Chondrocyte (in vitro differentiated cells): ENCODE results near the gene NPAS3. TPM values are rescaled to one million over a fixed set of nuclear protein-coding genes. Genes with fewer than 3 reads are reported as not detected.

ENCODE experiments used
- DNase-seq: peaks from one replicate; pipeline ENCODE4 v3.0.0; 2021; ENCODE audit warnings: mixed read lengths, low spot score
- H3K27ac Mint-ChIP-seq: one replicate; pipeline ENCODE4 v1.8.0; 2021; ENCODE audit warnings: mild to moderate bottlenecking, moderate library complexity, mixed read lengths; ENCODE audit not compliant: unreplicated experiment
- H3K27me3 Mint-ChIP-seq: 2 replicates; pipeline ENCODE4 v1.8.0; 2021; ENCODE audit warnings: low read depth, mixed read lengths
- H3K36me3 Mint-ChIP-seq: 2 replicates; pipeline ENCODE4 v1.8.0; 2021; ENCODE audit warnings: low read depth, mixed read lengths
- H3K4me1 Mint-ChIP-seq: 2 replicates; pipeline ENCODE4 v1.8.0; 2021; ENCODE audit warnings: low read depth, mild to moderate bottlenecking, mixed read lengths
- H3K4me3 Mint-ChIP-seq: one replicate; pipeline ENCODE4 v1.8.0; 2021; ENCODE audit warnings: mild to moderate bottlenecking, moderate library complexity, mixed read lengths; ENCODE audit not compliant: unreplicated experiment
- H3K9me3 Mint-ChIP-seq: 2 replicates; pipeline ENCODE4 v1.8.0; 2021; ENCODE audit warnings: low read depth, mixed read lengths
- total RNA-seq: library from RNA; stranded (reverse); gene quantifications from 3 replicates; pipeline ENCODE4 v1.2.1, GENCODE V29; 2021
- TF ChIP-seq, protein P1 (sequence below): fragments of 200-600 bp; sonication (generic); IDR thresholded peaks from 2 replicates; pipeline ENCODE4 v1.5.0; 2021; ENCODE audit warnings: antibody characterized with exemption, mild to moderate bottlenecking, moderate library complexity

Gene NPAS3
- total RNA-seq, 1 donor from 2014 or later, result 2.6 TPM

DNA sequence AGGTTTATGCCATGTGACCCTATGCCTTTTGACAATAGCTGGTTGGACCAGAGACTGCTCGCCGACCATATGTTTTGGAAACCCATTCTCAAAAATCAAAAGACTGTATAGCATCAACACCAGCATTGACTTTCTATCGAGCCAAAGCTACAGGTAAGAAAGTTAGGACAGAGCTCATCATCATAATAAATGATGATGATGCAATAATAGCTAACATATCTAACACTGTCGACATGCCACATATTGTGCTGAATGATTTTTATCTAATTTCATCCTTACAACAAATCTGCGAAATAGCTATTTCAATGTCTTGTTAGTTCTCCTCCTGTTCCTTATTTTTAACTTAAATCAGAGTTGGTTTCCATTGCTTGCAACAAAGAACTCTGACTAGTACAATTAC lies 909.3 kb downstream of the NPAS3 start:
- Mint-ChIP-seq H3K4me1 (no peaks in the 10 kb centered on the region), H3K36me3 (no peaks in the 10 kb centered on the region), H3K4me3 (no peak overlapping the region), H3K27ac (no peak overlapping the region), H3K9me3 (no peaks in the 10 kb centered on the region), H3K27me3 (peaks cover 33% of the 10 kb centered on the region)
- TF ChIP-seq, protein P1, sequence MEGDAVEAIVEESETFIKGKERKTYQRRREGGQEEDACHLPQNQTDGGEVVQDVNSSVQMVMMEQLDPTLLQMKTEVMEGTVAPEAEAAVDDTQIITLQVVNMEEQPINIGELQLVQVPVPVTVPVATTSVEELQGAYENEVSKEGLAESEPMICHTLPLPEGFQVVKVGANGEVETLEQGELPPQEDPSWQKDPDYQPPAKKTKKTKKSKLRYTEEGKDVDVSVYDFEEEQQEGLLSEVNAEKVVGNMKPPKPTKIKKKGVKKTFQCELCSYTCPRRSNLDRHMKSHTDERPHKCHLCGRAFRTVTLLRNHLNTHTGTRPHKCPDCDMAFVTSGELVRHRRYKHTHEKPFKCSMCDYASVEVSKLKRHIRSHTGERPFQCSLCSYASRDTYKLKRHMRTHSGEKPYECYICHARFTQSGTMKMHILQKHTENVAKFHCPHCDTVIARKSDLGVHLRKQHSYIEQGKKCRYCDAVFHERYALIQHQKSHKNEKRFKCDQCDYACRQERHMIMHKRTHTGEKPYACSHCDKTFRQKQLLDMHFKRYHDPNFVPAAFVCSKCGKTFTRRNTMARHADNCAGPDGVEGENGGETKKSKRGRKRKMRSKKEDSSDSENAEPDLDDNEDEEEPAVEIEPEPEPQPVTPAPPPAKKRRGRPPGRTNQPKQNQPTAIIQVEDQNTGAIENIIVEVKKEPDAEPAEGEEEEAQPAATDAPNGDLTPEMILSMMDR, result no peak
- no peak for DNase-seq

- no peak overlapping the region for H3K27ac Mint-ChIP-seq
- no peak overlapping the region for H3K4me3 Mint-ChIP-seq
- TF ChIP-seq, protein P1, result peak; percentile 79
- H3K9me3 Mint-ChIP-seq, result no peaks in the 10 kb centered on the region
- H3K27me3 Mint-ChIP-seq, result peaks cover 26% of the 10 kb centered on the region
- no peaks in the 10 kb centered on the region for H3K36me3 Mint-ChIP-seq
- no peaks in the 10 kb centered on the region for H3K4me1 Mint-ChIP-seq
- DNase-seq, result no peak
Measured at GRCh38 chr14:33848706-33849454, 910.2 kb downstream of the NPAS3 start.

GRCh38 chr14:33849455-33849801 lies 910.7 kb downstream of the NPAS3 start:
- Mint-ChIP-seq H3K9me3 (no peaks in the 10 kb centered on the region), H3K36me3 (no peaks in the 10 kb centered on the region), H3K4me1 (no peaks in the 10 kb centered on the region), H3K27ac (no peak overlapping the region), H3K27me3 (peaks cover 26% of the 10 kb centered on the region), H3K4me3 (no peak overlapping the region)
- TF ChIP-seq, protein P1, result no peak
- DNase-seq, result no peak

DNA sequence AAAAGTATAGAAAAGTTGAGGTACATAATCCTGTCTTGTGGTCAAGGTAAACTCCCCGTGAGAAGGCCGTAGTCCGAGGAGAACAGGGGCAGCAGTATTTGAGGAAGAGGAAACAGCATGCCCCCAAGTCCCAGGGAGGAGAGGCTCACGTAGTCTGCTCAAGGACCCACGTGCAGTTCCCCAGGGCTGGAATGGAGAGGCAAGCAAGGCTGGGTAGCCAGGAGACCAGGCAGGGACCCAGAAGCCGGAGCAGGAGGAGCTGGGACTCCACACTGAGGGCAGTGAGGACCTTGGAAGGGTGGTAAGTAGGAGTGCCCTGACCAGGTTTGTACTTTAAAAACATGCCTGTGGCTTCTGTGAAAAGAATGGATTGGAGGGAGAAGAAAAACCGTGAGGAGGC lies 912.1 kb downstream of the NPAS3 start:
- Mint-ChIP-seq H3K4me1 (no peaks in the 10 kb centered on the region), H3K4me3 (no peak overlapping the region), H3K36me3 (no peaks in the 10 kb centered on the region), H3K9me3 (no peaks in the 10 kb centered on the region), H3K27ac (no peak overlapping the region), H3K27me3 (peaks cover 26% of the 10 kb centered on the region)
- no peak for DNase-seq
- TF ChIP-seq, protein P1, result no peak

DNA sequence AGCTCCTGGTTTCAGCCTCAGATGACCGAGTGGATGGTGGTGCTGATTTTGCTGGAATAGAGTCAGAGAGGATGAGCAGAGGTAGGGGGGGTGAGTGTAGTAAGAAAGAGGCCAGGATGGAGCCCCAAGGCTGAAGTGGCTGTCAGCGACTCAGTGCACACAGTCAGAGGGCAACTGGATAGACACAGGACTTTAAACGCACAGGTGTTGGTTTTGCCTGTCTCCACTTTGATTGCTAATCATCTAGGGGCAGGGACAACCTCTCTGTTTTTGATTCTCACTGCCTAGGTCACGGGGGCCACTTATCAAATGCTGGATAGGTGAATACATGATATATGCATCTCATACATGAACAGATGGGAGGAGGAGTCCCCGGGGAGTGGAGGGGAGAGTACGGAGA lies 912.7 kb downstream of the NPAS3 start:
- TF ChIP-seq, protein P1, result no peak
- no peak for DNase-seq
- Mint-ChIP-seq H3K4me1 (no peaks in the 10 kb centered on the region), H3K4me3 (no peak overlapping the region), H3K27me3 (peaks cover 23% of the 10 kb centered on the region), H3K9me3 (peaks cover 2% of the 10 kb centered on the region), H3K36me3 (no peaks in the 10 kb centered on the region), H3K27ac (no peak overlapping the region)
